MM.1S (cell line): ENCODE measurements around the gene BAK1.

Experiments used
- EZH2 ChIP-seq: fragments of 300-600 bp; sonication (generic); optimal IDR thresholded peaks from 2 replicates; pipeline ENCODE3; 2017; ENCODE audit warnings: low read depth, mild to moderate bottlenecking, antibody characterized with exemption, low read length, mixed read lengths
- EZH2phosphoT487 ChIP-seq: fragments of 300-600 bp; sonication (generic); IDR thresholded peaks from 2 replicates; pipeline ENCODE4 v1.6.1; 2018; ENCODE audit warnings: antibody characterized with exemption, low read length
- TF ChIP-seq, protein P1 (sequence below): fragments of 300-600 bp; sonication (generic); IDR thresholded peaks from 2 replicates; pipeline ENCODE4 v1.5.1; 2016; ENCODE audit warnings: antibody characterized with exemption, low read length, mixed read lengths

DNA sequence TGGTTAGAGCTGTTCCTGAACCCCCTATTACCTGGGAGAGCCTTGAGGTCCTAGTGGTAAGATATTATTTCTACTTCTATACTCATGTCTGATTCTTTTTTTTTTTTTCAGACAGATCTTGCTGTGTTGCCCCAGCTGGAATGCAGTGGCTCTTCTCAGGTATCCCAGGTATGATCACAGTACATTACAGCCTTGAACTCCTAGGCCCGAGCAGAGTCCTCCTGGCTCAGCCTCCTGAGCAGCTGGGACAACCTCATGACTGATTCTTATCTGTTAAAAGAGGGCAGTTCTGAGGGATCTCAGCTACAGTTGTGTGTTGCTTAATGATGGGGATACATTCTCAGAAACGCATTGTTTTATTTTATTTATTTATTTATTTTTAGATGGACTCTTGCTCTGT lies 30.2 kb downstream of the BAK1 start:
- TF ChIP-seq, protein P1, sequence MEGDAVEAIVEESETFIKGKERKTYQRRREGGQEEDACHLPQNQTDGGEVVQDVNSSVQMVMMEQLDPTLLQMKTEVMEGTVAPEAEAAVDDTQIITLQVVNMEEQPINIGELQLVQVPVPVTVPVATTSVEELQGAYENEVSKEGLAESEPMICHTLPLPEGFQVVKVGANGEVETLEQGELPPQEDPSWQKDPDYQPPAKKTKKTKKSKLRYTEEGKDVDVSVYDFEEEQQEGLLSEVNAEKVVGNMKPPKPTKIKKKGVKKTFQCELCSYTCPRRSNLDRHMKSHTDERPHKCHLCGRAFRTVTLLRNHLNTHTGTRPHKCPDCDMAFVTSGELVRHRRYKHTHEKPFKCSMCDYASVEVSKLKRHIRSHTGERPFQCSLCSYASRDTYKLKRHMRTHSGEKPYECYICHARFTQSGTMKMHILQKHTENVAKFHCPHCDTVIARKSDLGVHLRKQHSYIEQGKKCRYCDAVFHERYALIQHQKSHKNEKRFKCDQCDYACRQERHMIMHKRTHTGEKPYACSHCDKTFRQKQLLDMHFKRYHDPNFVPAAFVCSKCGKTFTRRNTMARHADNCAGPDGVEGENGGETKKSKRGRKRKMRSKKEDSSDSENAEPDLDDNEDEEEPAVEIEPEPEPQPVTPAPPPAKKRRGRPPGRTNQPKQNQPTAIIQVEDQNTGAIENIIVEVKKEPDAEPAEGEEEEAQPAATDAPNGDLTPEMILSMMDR = no peak
- TF ChIP-seq EZH2 (no peak), EZH2phosphoT487 (no peak)
